A673 (cell line): Measurements from ENCODE around the gene CDPF1.

Experiments used
- EZH2 ChIP-seq: fragments of 200-600 bp; sonication (generic); IDR thresholded peaks from 2 replicates; pipeline ENCODE4 v1.6.1; 2017; ENCODE audit warnings: borderline replicate concordance, low read depth, mild to moderate bottlenecking, mixed read lengths, antibody characterized with exemption, low read length; ENCODE audit not compliant: poor library complexity, severe bottlenecking
- TF ChIP-seq, protein P1 (sequence below): fragments of 300-800, 200-600 bp; sonication (generic); conservative IDR thresholded peaks from 2 replicates; pipeline ENCODE4 v1.5.1; 2017; ENCODE audit warnings: low read depth, mild to moderate bottlenecking, antibody characterized with exemption, low read length, moderate library complexity, mixed read lengths

DNA sequence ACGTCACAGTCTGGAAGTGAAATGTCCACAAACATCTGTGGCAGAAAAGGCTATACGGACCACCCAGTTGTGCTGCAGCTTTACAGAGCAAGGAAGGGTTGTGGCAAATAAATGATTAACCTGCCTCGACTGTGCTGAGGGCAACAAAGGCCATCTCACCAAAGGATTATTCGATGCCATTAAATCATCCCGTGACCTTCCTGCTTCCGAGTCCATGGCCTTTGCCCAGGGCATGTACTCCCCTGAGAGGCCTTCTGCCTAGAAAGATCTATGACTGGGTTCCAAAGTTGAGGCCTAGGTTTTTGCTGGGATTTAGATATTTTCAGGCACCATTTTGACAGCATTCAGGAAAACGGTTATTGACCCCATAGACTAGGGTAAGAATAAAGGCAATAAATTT lies 9.2 kb downstream of the CDPF1 start:
- TF ChIP-seq, protein P1, sequence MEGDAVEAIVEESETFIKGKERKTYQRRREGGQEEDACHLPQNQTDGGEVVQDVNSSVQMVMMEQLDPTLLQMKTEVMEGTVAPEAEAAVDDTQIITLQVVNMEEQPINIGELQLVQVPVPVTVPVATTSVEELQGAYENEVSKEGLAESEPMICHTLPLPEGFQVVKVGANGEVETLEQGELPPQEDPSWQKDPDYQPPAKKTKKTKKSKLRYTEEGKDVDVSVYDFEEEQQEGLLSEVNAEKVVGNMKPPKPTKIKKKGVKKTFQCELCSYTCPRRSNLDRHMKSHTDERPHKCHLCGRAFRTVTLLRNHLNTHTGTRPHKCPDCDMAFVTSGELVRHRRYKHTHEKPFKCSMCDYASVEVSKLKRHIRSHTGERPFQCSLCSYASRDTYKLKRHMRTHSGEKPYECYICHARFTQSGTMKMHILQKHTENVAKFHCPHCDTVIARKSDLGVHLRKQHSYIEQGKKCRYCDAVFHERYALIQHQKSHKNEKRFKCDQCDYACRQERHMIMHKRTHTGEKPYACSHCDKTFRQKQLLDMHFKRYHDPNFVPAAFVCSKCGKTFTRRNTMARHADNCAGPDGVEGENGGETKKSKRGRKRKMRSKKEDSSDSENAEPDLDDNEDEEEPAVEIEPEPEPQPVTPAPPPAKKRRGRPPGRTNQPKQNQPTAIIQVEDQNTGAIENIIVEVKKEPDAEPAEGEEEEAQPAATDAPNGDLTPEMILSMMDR: no peak
- TF ChIP-seq EZH2: no peak
